ENCODE results near the gene CACNA2D3. TPM values are rescaled to one million over a fixed set of nuclear protein-coding genes. Genes with fewer than 3 reads are reported as not detected.

Gene CACNA2D3
- total and polyA plus RNA-seq, 12 donors: 0.26 to 13.7 (median 2.8) TPM; not detected in 1

DNA sequence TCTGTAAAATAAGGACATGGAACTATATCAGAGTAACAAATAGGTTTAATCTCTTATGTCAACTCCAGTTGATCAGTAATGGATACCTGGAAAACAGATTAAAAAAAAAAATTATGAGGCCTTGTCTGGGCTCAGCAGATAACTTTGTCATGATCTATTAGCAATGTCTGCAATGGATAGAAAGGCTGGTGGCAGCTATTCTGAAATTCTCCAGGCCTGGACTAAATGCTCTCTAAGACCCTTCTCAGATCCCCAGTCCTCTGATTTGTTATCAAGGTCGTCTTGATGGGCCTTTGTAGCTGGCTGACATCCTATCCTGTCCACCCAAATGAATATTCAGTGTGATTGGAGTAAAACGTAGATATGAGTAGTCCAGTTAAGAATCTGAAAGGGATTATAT lies 791.8 kb downstream of the CACNA2D3 start:
- Histone ChIP-seq H3K27me3 (no peaks in the 10 kb centered on the region), H3K36me3 (replicated peaks in 1 of 2) (no peaks in the 10 kb centered on the region), H3K27ac (no peak overlapping the region), H3K9me3 (replicated peaks in 1 of 3) (no peaks in the 10 kb centered on the region), H3K4me1 (replicated peaks in 1 of 2) (peaks cover 0 to 8% of the 10 kb centered on the region in 2 donors), H3K4me3 (no peak overlapping the region)
- 50 to 60% (median 58%) methylated on average over 2 of the region's 2 CpGs for whole genome bisulfite sequencing, 4 donors
- DNase-seq: no peak
- intact Hi-C loops (cut with DNase I): no loop called here
- TF ChIP-seq, protein P1, sequence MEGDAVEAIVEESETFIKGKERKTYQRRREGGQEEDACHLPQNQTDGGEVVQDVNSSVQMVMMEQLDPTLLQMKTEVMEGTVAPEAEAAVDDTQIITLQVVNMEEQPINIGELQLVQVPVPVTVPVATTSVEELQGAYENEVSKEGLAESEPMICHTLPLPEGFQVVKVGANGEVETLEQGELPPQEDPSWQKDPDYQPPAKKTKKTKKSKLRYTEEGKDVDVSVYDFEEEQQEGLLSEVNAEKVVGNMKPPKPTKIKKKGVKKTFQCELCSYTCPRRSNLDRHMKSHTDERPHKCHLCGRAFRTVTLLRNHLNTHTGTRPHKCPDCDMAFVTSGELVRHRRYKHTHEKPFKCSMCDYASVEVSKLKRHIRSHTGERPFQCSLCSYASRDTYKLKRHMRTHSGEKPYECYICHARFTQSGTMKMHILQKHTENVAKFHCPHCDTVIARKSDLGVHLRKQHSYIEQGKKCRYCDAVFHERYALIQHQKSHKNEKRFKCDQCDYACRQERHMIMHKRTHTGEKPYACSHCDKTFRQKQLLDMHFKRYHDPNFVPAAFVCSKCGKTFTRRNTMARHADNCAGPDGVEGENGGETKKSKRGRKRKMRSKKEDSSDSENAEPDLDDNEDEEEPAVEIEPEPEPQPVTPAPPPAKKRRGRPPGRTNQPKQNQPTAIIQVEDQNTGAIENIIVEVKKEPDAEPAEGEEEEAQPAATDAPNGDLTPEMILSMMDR (IDR thresholded peaks at IDR 0.05): no peak
- no peak for TF ChIP-seq POLR2A (IDR thresholded peaks at IDR 0.05)

DNA sequence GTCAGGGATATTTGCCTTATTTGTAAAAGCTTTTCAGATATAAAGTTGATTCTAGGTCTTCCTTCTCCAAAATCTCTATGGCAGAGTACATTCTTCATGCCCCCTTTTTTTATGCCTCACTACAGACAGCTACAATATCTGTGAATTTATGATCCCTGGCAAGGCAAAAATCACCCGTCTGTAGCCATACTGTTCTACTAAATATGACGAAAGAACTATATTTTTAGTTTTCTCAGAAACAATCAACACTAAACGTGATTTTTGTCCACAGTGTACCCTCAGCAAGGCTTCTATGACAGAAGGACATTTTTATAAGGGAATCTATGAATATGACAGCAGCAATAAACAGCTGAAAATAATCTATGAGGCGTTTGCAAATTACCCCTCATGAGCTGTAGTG lies 792.8 kb downstream of the CACNA2D3 start:
- TF ChIP-seq, protein P1 (IDR thresholded peaks at IDR 0.05): no peak
- TF ChIP-seq POLR2A (IDR thresholded peaks at IDR 0.05): no peak
- 39 to 60% (median 47%) methylated on average over 4 of the region's 4 CpGs for WGBS, 4 donors
- Histone ChIP-seq H3K4me1 (replicated peaks in 1 of 2) (peaks cover 0 to 8% of the 10 kb centered on the region in 2 donors), H3K36me3 (replicated peaks in 1 of 2) (no peaks in the 10 kb centered on the region), H3K27ac (no peak overlapping the region), H3K9me3 (replicated peaks in 1 of 3) (no peaks in the 10 kb centered on the region), H3K4me3 (no peak overlapping the region), H3K27me3 (no peaks in the 10 kb centered on the region)
- intact Hi-C loops (cut with DNase I): no loop called here
- no peak for DNase-seq

DNA sequence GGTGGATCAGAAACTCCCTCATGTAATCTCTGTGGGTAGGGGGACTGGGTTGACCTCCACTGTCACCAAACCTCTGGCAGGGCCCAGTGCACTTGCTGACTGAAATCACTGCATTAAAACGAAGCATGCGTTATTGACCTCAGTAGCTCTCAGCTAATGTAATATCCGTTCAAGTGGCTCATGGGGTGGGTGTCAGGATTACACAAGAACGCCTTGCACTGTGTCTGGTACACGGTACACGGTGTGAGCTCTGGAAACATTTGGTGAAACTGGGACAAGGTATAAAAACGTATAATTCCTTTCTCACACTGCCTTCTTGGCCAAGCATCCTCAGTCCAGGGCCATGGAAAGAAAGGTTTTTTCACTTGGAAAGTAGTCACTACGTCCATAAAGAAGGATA lies 793.6 kb downstream of the CACNA2D3 start:
- no peak overlapping the region for H3K4me3 ChIP-seq
- peaks cover 0 to 8% of the 10 kb centered on the region in 2 donors for H3K4me1 ChIP-seq (replicated peaks in 1 of 2)
- no peak for TF ChIP-seq POLR2A (IDR thresholded peaks at IDR 0.05)
- TF ChIP-seq, protein P1 (IDR thresholded peaks at IDR 0.05): no peak
- peak in 1 of 7 donors; percentile 41 for DNase-seq
- intact Hi-C loops (cut with DNase I): no loop called here
- WGBS, 4 donors: 87 to 91% (median 89%) methylated on average over 8 of the region's 8 CpGs
- H3K27me3 ChIP-seq: no peaks in the 10 kb centered on the region
- H3K9me3 ChIP-seq (replicated peaks in 1 of 3): no peaks in the 10 kb centered on the region
- H3K27ac ChIP-seq: no peak overlapping the region
- H3K36me3 ChIP-seq (replicated peaks in 1 of 2): no peaks in the 10 kb centered on the region

DNA sequence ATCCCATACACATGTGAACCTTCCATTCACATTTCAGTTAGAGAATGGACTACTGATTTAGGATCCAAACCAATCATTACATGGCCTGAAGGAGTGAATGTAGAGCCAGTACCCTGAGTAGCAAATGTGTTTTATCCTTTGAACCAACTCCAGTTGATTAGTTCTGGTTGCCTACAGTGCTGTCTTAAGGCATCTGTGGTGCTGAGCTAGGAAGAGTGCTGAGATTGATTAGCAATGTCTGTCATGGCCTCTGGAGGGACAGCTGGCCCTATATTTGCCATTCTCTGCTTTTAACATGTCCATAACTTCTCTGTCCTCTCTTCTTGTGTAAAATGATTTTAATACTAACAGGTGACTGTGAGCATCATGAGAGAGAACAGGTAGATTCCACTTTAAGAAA lies 794.4 kb downstream of the CACNA2D3 start:
- no peaks in the 10 kb centered on the region for H3K27me3 ChIP-seq
- no peak for TF ChIP-seq POLR2A (IDR thresholded peaks at IDR 0.05)
- TF ChIP-seq, protein P1 (IDR thresholded peaks at IDR 0.05): no peak

More for the DNA sequence above, 794.4 kb downstream of the CACNA2D3 start:
- DNase-seq: no peak
- intact Hi-C loops (cut with DNase I): no loop called here
- Histone ChIP-seq H3K36me3 (replicated peaks in 1 of 2) (no peaks in the 10 kb centered on the region), H3K9me3 (replicated peaks in 1 of 3) (no peaks in the 10 kb centered on the region), H3K4me3 (no peak overlapping the region), H3K27ac (no peak overlapping the region), H3K4me1 (replicated peaks in 1 of 2) (peaks cover 0 to 8% of the 10 kb centered on the region in 2 donors)
